OCI-M1 (cell line): ENCODE measurements around the gene OPALIN.

Experiments used
- DNase-seq: peaks from one replicate; lab custom pipeline; 2025; lab: John Stamatoyannopoulos, UW

OPALIN gene

GRCh38 chr10:96374004-96374403 is 15.2 kb upstream of the OPALIN start:
- no peak for DNase-seq

GRCh38 chr10:96371356-96371755 is 12.6 kb upstream of the OPALIN start:
- no peak for DNase-seq

GRCh38 chr10:96370584-96371157 is 11.9 kb upstream of the OPALIN start:
- DNase-seq: peak; percentile 74

GRCh38 chr10:96369890-96370583 is 11.2 kb upstream of the OPALIN start:
- DNase-seq: no peak

GRCh38 chr10:96368971-96369370 is 10.2 kb upstream of the OPALIN start:
- DNase-seq: no peak

- no peak for DNase-seq
These were observed 8.7 kb upstream of the OPALIN start for GRCh38 chr10:96367470-96367869.

- no peak for DNase-seq
These were observed 7.7 kb upstream of the OPALIN start for GRCh38 chr10:96366508-96366907.

- DNase-seq: no peak
These were observed 6.8 kb upstream of the OPALIN start for GRCh38 chr10:96365571-96365970.

- DNase-seq: no peak
These were observed 2.0 kb upstream of the OPALIN start for GRCh38 chr10:96360766-96361165.

- no peak for DNase-seq
These were observed 1.5 kb upstream of the OPALIN start for GRCh38 chr10:96360331-96360730.

GRCh38 chr10:96359616-96360015 is 814 bp upstream of the OPALIN start:
- no peak for DNase-seq

- DNase-seq: no peak
These were observed 1.7 kb downstream of the OPALIN start for GRCh38 chr10:96357038-96357620.

GRCh38 chr10:96352582-96352981 is 6.2 kb downstream of the OPALIN start:
- DNase-seq: no peak

GRCh38 chr10:96352027-96352426 is 6.8 kb downstream of the OPALIN start:
- DNase-seq: no peak

- DNase-seq: no peak
These were observed 12.5 kb downstream of the OPALIN start for GRCh38 chr10:96346295-96346694.

GRCh38 chr10:96345222-96345621 is 13.6 kb downstream of the OPALIN start:
- no peak for DNase-seq

GRCh38 chr10:96344178-96344577 is 14.6 kb downstream of the OPALIN start:
- DNase-seq: no peak

- DNase-seq: no peak
These were observed 16.4 kb downstream of the OPALIN start for GRCh38 chr10:96342402-96342801.

- DNase-seq: no peak
These were observed 17.3 kb downstream of the OPALIN start for GRCh38 chr10:96341219-96342182.

GRCh38 chr10:96339956-96340904 is 18.6 kb downstream of the OPALIN start:
- peak; percentile 86 for DNase-seq

GRCh38 chr10:96339383-96339782 is 19.4 kb downstream of the OPALIN start:
- DNase-seq: no peak
